IMR-90 (cell line): ENCODE data around the gene CD3E. TPM values are rescaled to one million over a fixed set of nuclear protein-coding genes. Genes with fewer than 3 reads are reported as not detected.

ENCODE experiments used
- ATAC-seq: fragments of 200-7000 bp; cut with Tn5 transposase; 2 replicates; pipeline ENCODE4 v1.9.1; 2020; ENCODE audit warnings: low read depth, mild to moderate bottlenecking, moderate library complexity
- BruUV-seq: library from RNA; stranded (reverse); fragments of 400-500 nt; replicated peaks from 2 replicates; lab custom pipeline; 2021; lab: Mats Ljungman, UMichigan
- CTCF ChIA-PET: fragments of 300-600 bp; formaldehyde crosslinking; extraction: SDS; loops from one replicate; lab custom pipeline; 2021; ENCODE audit warnings: antibody characterized with exemption; lab: Yijun Ruan, JAX
- POLR2A ChIA-PET: fragments of 300-600 bp; sonication (Branson Sonifier 250); formaldehyde crosslinking; loops from one replicate; lab custom pipeline; 2022; ENCODE audit warnings: antibody characterized with exemption; ENCODE audit not compliant: unreplicated experiment; lab: Charles Lee
- DNase-seq: peaks from one replicate; pipeline ENCODE4 v3.0.0; 2013
- H2AFZ ChIP-seq: replicated peaks from 2 replicates; pipeline ENCODE3; 2013; ENCODE audit warnings: low read length, mild to moderate bottlenecking; ENCODE audit not compliant: poor library complexity
- H2AK5ac ChIP-seq: 2 replicates; pipeline ENCODE4 v1.6.1; 2013; ENCODE audit warnings: low read depth, low read length, inconsistent platforms
- H2AK9ac ChIP-seq: replicated peaks from 2 replicates; pipeline ENCODE3; 2013; ENCODE audit warnings: mild to moderate bottlenecking, low read depth, low read length, moderate library complexity; ENCODE audit not compliant: poor library complexity
- H2BK120ac ChIP-seq: 2 replicates; pipeline ENCODE4 v1.6.1; 2013; ENCODE audit warnings: low read depth, low read length, inconsistent platforms
- H2BK15ac ChIP-seq: 3 replicates; pipeline ENCODE4 v1.6.1; 2013; ENCODE audit warnings: low read depth, low read length, inconsistent platforms
- H2BK20ac ChIP-seq: 2 replicates; pipeline ENCODE4 v1.6.1; 2013; ENCODE audit warnings: low read depth, mild to moderate bottlenecking, inconsistent platforms, low read length, moderate library complexity
- H2BK5ac ChIP-seq: 2 replicates; pipeline ENCODE4 v1.6.1; 2013; ENCODE audit warnings: mild to moderate bottlenecking, low read depth, low read length, inconsistent platforms; ENCODE audit not compliant: poor library complexity, severe bottlenecking
- H3K14ac ChIP-seq: replicated peaks from 2 replicates; pipeline ENCODE4 v1.6.1; 2013; ENCODE audit warnings: low read depth, low read length, inconsistent platforms
- H3K18ac ChIP-seq: 2 replicates; pipeline ENCODE4 v1.6.1; 2013; ENCODE audit warnings: low read depth, low read length, control low read depth
- H3K23ac ChIP-seq: 2 replicates; pipeline ENCODE4 v1.6.1; 2013; ENCODE audit warnings: low read depth, low read length, inconsistent platforms
- H3K27ac ChIP-seq: 2 replicates; pipeline ENCODE4 v1.5.1; 2013; ENCODE audit warnings: mild to moderate bottlenecking, control low read depth, low read length; ENCODE audit not compliant: insufficient read depth
- H3K27me3 ChIP-seq: 2 replicates; pipeline ENCODE4 v1.6.1; 2013; ENCODE audit warnings: low read length; ENCODE audit not compliant: control insufficient read depth, insufficient read depth
- H3K36me3 ChIP-seq: 2 replicates; pipeline ENCODE4 v1.6.1; 2013; ENCODE audit warnings: low read length, mixed read lengths; ENCODE audit not compliant: control insufficient read depth, insufficient read depth
- H3K4ac ChIP-seq: 2 replicates; pipeline ENCODE4 v1.6.1; 2013; ENCODE audit warnings: low read depth, low read length, inconsistent platforms
- H3K4me1 ChIP-seq: 2 replicates; pipeline ENCODE4 v1.6.1; 2013; ENCODE audit warnings: low read length, mixed read lengths; ENCODE audit not compliant: control insufficient read depth, insufficient read depth
- H3K4me2 ChIP-seq: 2 replicates; pipeline ENCODE4 v1.6.1; 2013; ENCODE audit warnings: low read depth, mild to moderate bottlenecking, control low read depth, low read length, moderate library complexity
- H3K4me3 ChIP-seq: 2 replicates; pipeline ENCODE4 v1.5.1; 2013; ENCODE audit warnings: low read depth, mild to moderate bottlenecking, control low read depth, low read length, moderate library complexity; ENCODE audit not compliant: insufficient read depth
- H3K56ac ChIP-seq: 2 replicates; pipeline ENCODE4 v1.6.1; 2013; ENCODE audit warnings: low read length, inconsistent platforms; ENCODE audit not compliant: insufficient read depth; ENCODE audit errors: extremely low read depth
- H3K79me1 ChIP-seq, 2 experiments: 2 replicates each; pipeline ENCODE4 v1.6.1; 2013; ENCODE audit warnings: low read length in 2 of 2, inconsistent platforms in 1 of 2, low read depth in 1 of 2
- H3K9ac ChIP-seq: 2 replicates; pipeline ENCODE4 v1.6.1; 2013; ENCODE audit warnings: low read depth, low read length, control low read depth
- H3K9me1 ChIP-seq: 2 replicates; pipeline ENCODE4 v1.6.1; 2013; ENCODE audit warnings: low read length, inconsistent platforms; ENCODE audit not compliant: insufficient read depth
- H3K9me3 ChIP-seq: 2 replicates; pipeline ENCODE4 v1.6.1; 2013; ENCODE audit warnings: low read length; ENCODE audit not compliant: control insufficient read depth, insufficient read depth
- H4K20me1 ChIP-seq: 2 replicates; pipeline ENCODE4 v1.6.1; 2013; ENCODE audit warnings: low read length, inconsistent platforms; ENCODE audit not compliant: insufficient read depth
- H4K5ac ChIP-seq: 2 replicates; pipeline ENCODE4 v1.6.1; 2013; ENCODE audit warnings: mild to moderate bottlenecking, low read depth, low read length, control low read depth
- H4K8ac ChIP-seq, 2 experiments: 2 replicates each; pipeline ENCODE4 v1.6.1; 2013; ENCODE audit warnings: low read depth in 2 of 2, low read length in 2 of 2, control low read depth in 1 of 2, inconsistent platforms in 1 of 2
- H4K91ac ChIP-seq: 2 replicates; pipeline ENCODE4 v1.6.1; 2013; ENCODE audit warnings: low read depth, low read length, inconsistent platforms; ENCODE audit not compliant: insufficient read depth
- BHLHE40 ChIP-seq: fragments of 150-350 bp; IDR thresholded peaks from 2 replicates; pipeline ENCODE4 v1.6.1; 2016; ENCODE audit warnings: mild to moderate bottlenecking, low read depth, low read length
- CEBPB ChIP-seq: IDR thresholded peaks from 2 replicates; pipeline ENCODE4 v1.6.1; 2012; ENCODE audit warnings: low read depth, low read length, improper control_type of control experiment
- CHD1 ChIP-seq: IDR thresholded peaks from 2 replicates; pipeline ENCODE4 v1.6.1; 2012; ENCODE audit warnings: low read depth, low read length, improper control_type of control experiment
- CTCF ChIP-seq: conservative IDR thresholded peaks from 2 replicates; pipeline ENCODE4 v1.5.1; 2012; ENCODE audit warnings: mild to moderate bottlenecking, low read depth, low read length, improper control_type of control experiment
- ELK1 ChIP-seq: fragments of 150-350 bp; IDR thresholded peaks from 2 replicates; pipeline ENCODE4 v1.6.1; 2016; ENCODE audit warnings: low read depth, mild to moderate bottlenecking, low read length, moderate library complexity, borderline replicate concordance
- FOS ChIP-seq: fragments of 150-350 bp; IDR thresholded peaks from 2 replicates; pipeline ENCODE4 v1.6.1; 2016; ENCODE audit warnings: low read depth, low read length
- MAFK ChIP-seq: IDR thresholded peaks from 2 replicates; pipeline ENCODE4 v1.6.1; 2012; ENCODE audit warnings: low read depth, low read length, improper control_type of control experiment
- MXI1 ChIP-seq: IDR thresholded peaks from 2 replicates; pipeline ENCODE4 v1.6.1; 2012; ENCODE audit warnings: low read depth, mild to moderate bottlenecking, low read length, moderate library complexity, borderline replicate concordance
- NFE2L2 ChIP-seq: fragments of 150-350 bp; IDR thresholded peaks from 2 replicates; pipeline ENCODE4 v1.6.1; 2016; ENCODE audit warnings: low read depth, mild to moderate bottlenecking, low read length
- POLR2A ChIP-seq: IDR thresholded peaks from 2 replicates; pipeline ENCODE4 v1.6.1; 2012; ENCODE audit warnings: mild to moderate bottlenecking, low read depth, low read length
- RAD21 ChIP-seq: IDR thresholded peaks from 2 replicates; pipeline ENCODE4 v1.6.1; 2012; ENCODE audit warnings: low read length, improper control_type of control experiment
- RCOR1 ChIP-seq: IDR thresholded peaks from 2 replicates; pipeline ENCODE4 v1.6.1; 2012; ENCODE audit warnings: mild to moderate bottlenecking, low read length, improper control_type of control experiment; ENCODE audit not compliant: insufficient replicate concordance
- RFX5 ChIP-seq: IDR thresholded peaks from 2 replicates; pipeline ENCODE4 v1.8.0; 2012; ENCODE audit warnings: low read depth, mild to moderate bottlenecking, low read length, moderate library complexity
- SMC3 ChIP-seq: fragments of 150-350 bp; IDR thresholded peaks from 2 replicates; pipeline ENCODE4 v1.6.1; 2016; ENCODE audit warnings: low read depth, mild to moderate bottlenecking, antibody characterized with exemption, low read length, moderate library complexity
- USF2 ChIP-seq: fragments of 150-350 bp; IDR thresholded peaks from 2 replicates; pipeline ENCODE4 v1.6.1; 2017; ENCODE audit warnings: mild to moderate bottlenecking, antibody characterized with exemption, low read length, low read depth
- dilution Hi-C: fragments of 300-500 bp; cut with HindIII; formaldehyde crosslinking; loops from one replicate; pipeline ENCODE4 v1.14.3; 2018; ENCODE audit warnings: low sequenced_read_pairs; ENCODE audit not compliant: unreplicated experiment
- in situ Hi-C: fragments of 300-500 bp; cut with MboI; formaldehyde crosslinking; loops from 3 replicates; pipeline ENCODE4 v1.14.3; 2019; ENCODE audit warnings: low sequenced_read_pairs, inconsistent platforms, mixed read lengths
- intact Hi-C: fragments of 100-400 bp; cut with micrococcal nuclease; formaldehyde crosslinking; loops from 2 replicates; pipeline ENCODE4 v1.10.0; 2022
- polyA plus RNA-seq, 3 experiments: library from polyadenylated mRNA; depleted of rRNA; stranded (reverse); fragments of >200 nt; gene quantifications; 2 replicates each; pipeline ENCODE4 v1.2.3, GENCODE V29; 2012; ENCODE audit warnings: low replicate concordance in 1 of 3
- total RNA-seq: library from RNA; depleted of rRNA; stranded (reverse); fragments of >200 nt; gene quantifications from 2 replicates; pipeline ENCODE4 v1.2.3, GENCODE V29; 2012

The CD3E gene
- total and polyA plus RNA-seq, 2 of the 4 experiments (the other 2 are of a cell fraction): not detected

- H2AK9ac ChIP-seq: no peak overlapping the region
- H4K91ac ChIP-seq: no peak overlapping the region
- H4K5ac ChIP-seq: no peak overlapping the region
- no peak overlapping the region for H3K9ac ChIP-seq
- H3K56ac ChIP-seq: no peak overlapping the region
- ATAC-seq: no peak
- no TSS peak for BruUV-seq
- H3K79me1 ChIP-seq: no peaks in the 10 kb centered on the region
- in situ Hi-C loops: no loop called here
- DNase-seq: no peak
- no peaks in the 10 kb centered on the region for H4K20me1 ChIP-seq
- CTCF ChIA-PET: no interaction called here
- TF ChIP-seq CEBPB: no peak
- no peak for TF ChIP-seq CTCF
- no peak for TF ChIP-seq USF2
- TF ChIP-seq POLR2A: no peak
- TF ChIP-seq RCOR1: no peak
- TF ChIP-seq NFE2L2: no peak
- no peak for TF ChIP-seq ELK1
- no peak for TF ChIP-seq RFX5
- TF ChIP-seq SMC3: no peak
- TF ChIP-seq MAFK: no peak
- TF ChIP-seq CHD1: no peak
- TF ChIP-seq FOS: no peak
- TF ChIP-seq MXI1: no peak
- no peak for TF ChIP-seq RAD21
- TF ChIP-seq BHLHE40: no peak
- no peak overlapping the region for H3K14ac ChIP-seq
- POLR2A ChIA-PET: no interaction called here
- H4K8ac ChIP-seq: no peak overlapping the region
- H2AFZ ChIP-seq: no peak overlapping the region
- dilution Hi-C loops: no loop called here
- no peak overlapping the region for H3K4me3 ChIP-seq
- H2BK20ac ChIP-seq: no peak overlapping the region
- no peak overlapping the region for H2AK5ac ChIP-seq
- H3K23ac ChIP-seq: no peak overlapping the region
- H3K4me1 ChIP-seq: no peaks in the 10 kb centered on the region
- H3K4ac ChIP-seq: no peak overlapping the region
- H2BK5ac ChIP-seq: no peak overlapping the region
- no peaks in the 10 kb centered on the region for H3K36me3 ChIP-seq
- no peaks in the 10 kb centered on the region for H3K9me3 ChIP-seq
- H2BK120ac ChIP-seq: no peak overlapping the region
- H3K27ac ChIP-seq: no peak overlapping the region
- no peak overlapping the region for H3K4me2 ChIP-seq
- no peak overlapping the region for H3K18ac ChIP-seq
- intact Hi-C loops: no loop called here
- no peaks in the 10 kb centered on the region for H3K9me1 ChIP-seq
- H3K27me3 ChIP-seq: no peaks in the 10 kb centered on the region; the same call in 1 of the 2 replicates
- no peak overlapping the region for H2BK15ac ChIP-seq
Measured at GRCh38 chr11:118325283-118325682, 20.8 kb downstream of the CD3E start.
